Measurements from ENCODE around the gene CACNG6.

- TF ChIP-seq CTCF (IDR thresholded peaks at IDR 0.05) (no peak), POLR2A (IDR thresholded peaks at IDR 0.05) (no peak), POLR2AphosphoS5 (IDR thresholded peaks at IDR 0.05; ENCODE audit: insufficient read depth in 1 of 2, low read depth in 1 of 2) (no peak)
Observed at GRCh38 chr19:54023191-54023590, 31.8 kb downstream of the CACNG6 start.
